ENCODE data around the gene RNF4. TPM values are rescaled to one million over a fixed set of nuclear protein-coding genes. Genes with fewer than 3 reads are reported as not detected.

Gene RNF4
- total RNA-seq, 1 experiment from 2014 or later, result 44.8 TPM

GRCh38 chr4:2448589-2448988 lies 20.3 kb upstream of the RNF4 start:
- DNase-seq, result no peak
- H3K27me3 ChIP-seq, result no peaks in the 10 kb centered on the region
- no peak overlapping the region for H3K4me3 ChIP-seq
- no peaks in the 10 kb centered on the region for H3K9me3 ChIP-seq
- H3K36me3 ChIP-seq, result no peaks in the 10 kb centered on the region

GRCh38 chr4:2449051-2449450 lies 19.9 kb upstream of the RNF4 start:
- H3K27me3 ChIP-seq, result no peaks in the 10 kb centered on the region
- no peak for DNase-seq

GRCh38 chr4:2449511-2450392 lies 19.2 kb upstream of the RNF4 start:
- no peak for DNase-seq
- H3K36me3 ChIP-seq, result no peaks in the 10 kb centered on the region
- H3K27me3 ChIP-seq, result no peaks in the 10 kb centered on the region
- H3K4me3 ChIP-seq, result no peak overlapping the region
- H3K9me3 ChIP-seq, result no peaks in the 10 kb centered on the region

More at GRCh38 chr4:2449051-2449450, 19.9 kb upstream of the RNF4 start:
- H3K36me3 ChIP-seq, result no peaks in the 10 kb centered on the region
- no peak overlapping the region for H3K4me3 ChIP-seq
- no peaks in the 10 kb centered on the region for H3K9me3 ChIP-seq

- no peak overlapping the region for H3K4me3 ChIP-seq
- H3K9me3 ChIP-seq, result no peaks in the 10 kb centered on the region
- H3K36me3 ChIP-seq, result no peaks in the 10 kb centered on the region
- DNase-seq, result no peak
- no peaks in the 10 kb centered on the region for H3K27me3 ChIP-seq
Measured at GRCh38 chr4:2450394-2451035, 18.4 kb upstream of the RNF4 start.

- H3K4me3 ChIP-seq, result no peak overlapping the region
- DNase-seq, result no peak
- H3K36me3 ChIP-seq, result no peaks in the 10 kb centered on the region
Measured at GRCh38 chr4:2451036-2451520, 17.8 kb upstream of the RNF4 start.

GRCh38 chr4:2451821-2452785 lies 16.8 kb upstream of the RNF4 start:
- DNase-seq, result no peak
- Histone ChIP-seq H3K9me3 (no peaks in the 10 kb centered on the region), H3K27me3 (no peaks in the 10 kb centered on the region), H3K36me3 (no peaks in the 10 kb centered on the region), H3K4me3 (no peak overlapping the region)

More at GRCh38 chr4:2451036-2451520, 17.8 kb upstream of the RNF4 start:
- Histone ChIP-seq H3K27me3 (no peaks in the 10 kb centered on the region), H3K9me3 (no peaks in the 10 kb centered on the region)

GRCh38 chr4:2457481-2458295 lies 11.2 kb upstream of the RNF4 start:
- no peak for DNase-seq

GRCh38 chr4:2458546-2459491 lies 10.1 kb upstream of the RNF4 start:
- Histone ChIP-seq H3K27me3 (no peaks in the 10 kb centered on the region), H3K4me3 (no peak overlapping the region), H3K9me3 (no peaks in the 10 kb centered on the region), H3K36me3 (no peaks in the 10 kb centered on the region)
- DNase-seq, result no peak

More at GRCh38 chr4:2457481-2458295, 11.2 kb upstream of the RNF4 start:
- no peak overlapping the region for H3K4me3 ChIP-seq
- no peaks in the 10 kb centered on the region for H3K36me3 ChIP-seq
- no peaks in the 10 kb centered on the region for H3K9me3 ChIP-seq
- no peaks in the 10 kb centered on the region for H3K27me3 ChIP-seq

- Histone ChIP-seq H3K9me3 (no peaks in the 10 kb centered on the region), H3K27me3 (no peaks in the 10 kb centered on the region), H3K4me3 (no peak overlapping the region), H3K36me3 (no peaks in the 10 kb centered on the region)
- no peak for DNase-seq
Measured at GRCh38 chr4:2459589-2460349, 9.1 kb upstream of the RNF4 start.

GRCh38 chr4:2461246-2461960 lies 7.5 kb upstream of the RNF4 start:
- H3K27me3 ChIP-seq, result no peaks in the 10 kb centered on the region
- H3K36me3 ChIP-seq, result no peaks in the 10 kb centered on the region
- no peak overlapping the region for H3K4me3 ChIP-seq
- no peak for DNase-seq
- H3K9me3 ChIP-seq, result no peaks in the 10 kb centered on the region

- Histone ChIP-seq H3K4me3 (peak overlapping the region; percentile 13; the same call in 1 of the 2 replicates), H3K36me3 (no peaks in the 10 kb centered on the region), H3K27me3 (no peaks in the 10 kb centered on the region), H3K9me3 (no peaks in the 10 kb centered on the region)
- peak; percentile 74 for DNase-seq
Measured at GRCh38 chr4:2462218-2462991, 6.5 kb upstream of the RNF4 start.

GRCh38 chr4:2462992-2463762 lies 5.7 kb upstream of the RNF4 start:
- H3K4me3 ChIP-seq, result no peak overlapping the region; the same call in 1 of the 2 replicates

More at GRCh38 chr4:2462992-2463762, 5.7 kb upstream of the RNF4 start:
- no peaks in the 10 kb centered on the region for H3K36me3 ChIP-seq
- no peaks in the 10 kb centered on the region for H3K9me3 ChIP-seq
- no peaks in the 10 kb centered on the region for H3K27me3 ChIP-seq
- no peak for DNase-seq
